HepG2 (cell line): ENCODE results near the gene SALL4. TPM values are rescaled to one million over a fixed set of nuclear protein-coding genes. Genes with fewer than 3 reads are reported as not detected.

Experiments used
- ARID5B ChIP-seq: IDR thresholded peaks from 2 replicates; pipeline ENCODE4 v1.4.0; 2020; ENCODE audit warnings: mild to moderate bottlenecking, missing genetic modification reagents
- HOXA5 ChIP-seq: sonication (generic); formaldehyde crosslinking; IDR thresholded peaks from 2 replicates; pipeline ENCODE4 v1.4.0; 2020; ENCODE audit warnings: missing genetic modification reagents
- KDM2A ChIP-seq: sonication (generic); formaldehyde crosslinking; IDR thresholded peaks from 2 replicates; pipeline ENCODE4 v1.4.0; 2020; ENCODE audit warnings: low read depth, missing genetic modification reagents, borderline replicate concordance
- KMT2B ChIP-seq: IDR thresholded peaks from 2 replicates; pipeline ENCODE4 v1.6.1; 2016; ENCODE audit warnings: missing genetic modification reagents, missing compliant biosample characterization
- MIXL1 ChIP-seq: IDR thresholded peaks from 2 replicates; pipeline ENCODE4 v1.6.1; 2016
- PCBP2 ChIP-seq: fragments of 200-400 bp; formaldehyde crosslinking; optimal IDR thresholded peaks from 2 replicates; pipeline ENCODE3; 2018; ENCODE audit warnings: low read length, low read depth; ENCODE audit not compliant: poor library complexity, severe bottlenecking
- PRPF4 ChIP-seq: fragments of 200-400 bp; formaldehyde crosslinking; IDR thresholded peaks from 2 replicates; pipeline ENCODE4 v1.6.1; 2016; ENCODE audit warnings: low read length, low read depth; ENCODE audit not compliant: poor library complexity, severe bottlenecking
- XBP1 ChIP-seq: sonication (generic); formaldehyde crosslinking; IDR thresholded peaks from 2 replicates; pipeline ENCODE4 v1.5.0; 2020; ENCODE audit warnings: missing genetic modification reagents
- ZBTB39 ChIP-seq: sonication (generic); formaldehyde crosslinking; IDR thresholded peaks from 2 replicates; pipeline ENCODE4 v1.5.0; 2020; ENCODE audit warnings: missing genetic modification reagents
- ZFP36L1 ChIP-seq: sonication (generic); formaldehyde crosslinking; IDR thresholded peaks from 2 replicates; pipeline ENCODE4 v1.8.0; 2022; ENCODE audit warnings: mild to moderate bottlenecking, missing genetic modification reagents, moderate library complexity
- ZNF280B ChIP-seq: sonication (generic); formaldehyde crosslinking; IDR thresholded peaks from 2 replicates; pipeline ENCODE4 v1.5.0; 2020; ENCODE audit warnings: missing genetic modification reagents, mild to moderate bottlenecking, borderline replicate concordance
- ZNF280D ChIP-seq: sonication (generic); formaldehyde crosslinking; IDR thresholded peaks from 2 replicates; pipeline ENCODE4 v1.5.1; 2020; ENCODE audit warnings: mild to moderate bottlenecking, missing genetic modification reagents
- ZNF772 ChIP-seq: sonication (generic); formaldehyde crosslinking; IDR thresholded peaks from 2 replicates; pipeline ENCODE4 v1.5.0; 2020; ENCODE audit warnings: mild to moderate bottlenecking, missing genetic modification reagents
- ZNF784 ChIP-seq: sonication (generic); formaldehyde crosslinking; IDR thresholded peaks from 2 replicates; pipeline ENCODE4 v1.5.1; 2020; ENCODE audit warnings: missing genetic modification reagents, mild to moderate bottlenecking, borderline replicate concordance
- polyA plus RNA-seq, 8 experiments: library from polyadenylated mRNA; depleted of rRNA in 3 of 8; stranded (reverse) in 7 of 8; unstranded in 1 of 8; fragments of >200 nt; fragmentation: Illumina TruSeq in 4 of 8; extraction: Trizol in 4 of 8; gene quantifications; 2 replicates each; pipeline versions ENCODE4 v1.2.1 to v1.2.3, GENCODE V29; 2011 to 2016; ENCODE audit warnings: low read depth in 4 of 8, missing spikeins in 1 of 8, mixed read lengths in 1 of 8; ENCODE audit not compliant: insufficient read depth in 1 of 8
- total RNA-seq, 5 experiments: library from RNA; depleted of rRNA; stranded (reverse); fragments of >200 nt; fragmentation: Illumina TruSeq; extraction: Trizol; gene quantifications; 2 replicates each; pipeline ENCODE4 v1.2.3, GENCODE V29; 2016; ENCODE audit warnings: low read depth in 1 of 5

SALL4 gene
- total and polyA plus RNA-seq, 2 of the 13 experiments (the other 11 are each of a cell fraction or from before 2014, with no cell fraction given), result 0.33 to 1.8 TPM

GRCh38 chr20:51735728-51736600 is 66.4 kb downstream of the SALL4 start (continued):
- TF ChIP-seq ARID5B (CRISPR knock-in tag), result peak; percentile 74
- TF ChIP-seq ZNF772, result peak; percentile 66; the same call in 1 of the 2 replicates
- TF ChIP-seq ZNF784 (CRISPR knock-in tag), result no peak
- TF ChIP-seq MIXL1 (CRISPR knock-in tag), result peak; percentile 26; the same call in 1 of the 2 replicates
- 0 out of 2 replicates have a peak, but pooled peaks have one; percentile 32 for TF ChIP-seq KDM2A
- TF ChIP-seq ZNF280D (CRISPR knock-in tag), result no peak
- TF ChIP-seq ZBTB39 (CRISPR knock-in tag), result peak; percentile 29; the same call in 1 of the 2 replicates
- no peak for TF ChIP-seq XBP1
- no peak for TF ChIP-seq PRPF4
- no peak for TF ChIP-seq PCBP2
- no peak for TF ChIP-seq ZNF280B (CRISPR knock-in tag)
- no peak for TF ChIP-seq ZFP36L1 (CRISPR knock-in tag)
- TF ChIP-seq HOXA5 (CRISPR knock-in tag), result no peak
- no peak for TF ChIP-seq KMT2B (CRISPR knock-in tag)
